ENCODE measurements around the gene HLCS.
"Not testable (repeated sequence)": the region's sequence is repeated elsewhere in the genome, so short reads cannot be mapped to it uniquely, and the experiment has no call there.

The HLCS gene

GRCh38 chr21:36850372-36850771 lies 116.1 kb downstream of the HLCS start:
- no peak for DNase-seq (ENCODE audit: low read depth in 3 of 3)

DNA sequence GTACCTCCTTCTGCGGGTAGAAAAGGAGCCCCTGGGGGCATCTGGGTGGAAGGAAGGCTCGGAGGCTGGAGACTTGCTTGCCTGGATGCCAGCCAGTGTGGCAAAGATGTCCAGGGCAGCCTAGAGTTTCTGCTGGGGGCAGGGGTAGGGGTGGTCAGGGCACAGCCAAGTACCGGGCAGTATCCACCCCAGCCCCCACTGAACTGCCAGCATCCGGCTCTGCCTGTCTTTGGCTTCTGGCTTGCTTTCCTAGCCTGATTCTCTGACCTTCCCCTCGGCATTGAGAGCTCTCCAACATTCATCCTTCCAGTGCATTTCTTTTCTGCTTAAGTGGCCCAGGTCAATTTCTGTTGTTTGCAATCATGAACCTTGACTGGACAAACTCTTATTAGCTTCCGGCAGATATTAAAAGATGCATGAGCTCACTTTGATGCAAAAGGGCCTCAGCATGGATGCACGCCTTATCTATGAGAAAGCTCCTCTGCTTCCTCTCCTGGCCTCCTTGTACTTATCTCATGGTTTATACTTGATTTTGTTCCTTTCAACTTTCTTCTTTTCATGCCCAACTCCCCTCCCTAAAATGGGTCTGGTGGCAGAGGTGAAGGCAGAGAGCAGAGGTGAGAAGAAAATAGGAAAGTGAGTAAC lies 116.9 kb downstream of the HLCS start:
- DNase-seq (ENCODE audit: low read depth in 3 of 3): no peak

DNA sequence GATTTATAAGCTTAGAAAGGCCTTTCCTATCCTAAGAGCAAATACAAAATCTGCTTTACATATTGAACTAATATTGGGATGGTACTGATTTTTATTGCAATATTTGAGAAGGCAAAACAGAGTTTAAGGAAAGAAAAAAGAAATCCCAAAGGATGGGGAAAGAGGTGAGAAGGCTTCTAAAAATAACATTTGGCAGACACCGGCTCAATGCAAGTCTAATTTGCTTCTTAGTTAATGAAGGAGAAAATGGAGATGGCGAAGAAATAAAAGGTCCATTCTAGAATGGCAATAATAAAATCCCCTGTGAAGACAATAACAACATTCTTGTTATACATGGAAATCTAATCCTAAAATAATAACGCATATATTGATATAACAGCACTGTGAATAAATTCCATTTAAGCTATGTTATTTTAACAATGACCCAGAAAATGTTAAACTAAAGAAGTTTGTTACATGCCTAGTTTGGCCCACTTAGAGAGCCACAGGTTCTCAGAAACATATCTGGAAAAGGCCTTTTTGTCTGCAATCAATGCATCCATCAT lies 117.7 kb downstream of the HLCS start:
- no peak for DNase-seq (ENCODE audit: low read depth in 3 of 3)

DNA sequence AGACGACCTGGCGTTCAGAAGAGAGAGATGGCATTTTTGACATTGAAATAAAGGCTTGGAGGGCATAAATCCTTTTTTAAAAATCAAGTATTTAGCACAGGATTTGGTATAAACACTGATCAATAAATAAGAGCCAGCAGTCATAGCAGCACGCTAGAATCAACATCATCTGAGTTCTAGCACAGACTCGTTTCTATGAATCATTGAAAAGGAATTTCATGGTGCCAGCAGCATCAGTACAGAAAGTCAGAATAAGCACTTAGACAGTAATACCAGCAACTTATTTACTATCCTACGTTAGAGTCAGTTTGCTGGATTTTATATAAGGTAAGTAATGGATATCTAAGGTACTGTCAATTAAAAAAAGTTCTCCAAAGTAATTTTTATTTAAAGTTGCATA lies 119.3 kb downstream of the HLCS start:
- DNase-seq (ENCODE audit: low read depth in 3 of 3): no peak

DNA sequence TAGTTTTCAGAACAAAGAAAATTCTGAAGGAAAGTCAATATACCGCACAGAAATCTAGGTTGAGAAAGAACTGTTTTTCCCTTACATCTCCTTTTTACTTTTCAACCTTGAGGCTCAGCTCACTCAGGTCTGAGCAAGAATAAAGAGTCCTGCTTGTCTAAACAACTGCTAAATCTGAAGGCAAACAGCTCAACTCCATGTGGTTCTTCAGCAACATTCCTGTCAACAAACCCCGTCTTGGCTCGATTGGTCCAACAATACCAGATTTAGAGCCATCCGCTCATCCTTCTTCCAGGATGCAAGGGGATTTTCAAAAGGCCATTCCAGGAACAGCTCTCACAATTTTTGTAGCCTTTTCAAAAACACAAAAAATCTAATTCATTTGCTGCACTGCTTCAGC lies 119.8 kb downstream of the HLCS start:
- no peak for DNase-seq (ENCODE audit: low read depth in 3 of 3)

GRCh38 chr21:36845790-36846189 lies 120.7 kb downstream of the HLCS start:
- no peak for DNase-seq (ENCODE audit: low read depth in 3 of 3)

DNA sequence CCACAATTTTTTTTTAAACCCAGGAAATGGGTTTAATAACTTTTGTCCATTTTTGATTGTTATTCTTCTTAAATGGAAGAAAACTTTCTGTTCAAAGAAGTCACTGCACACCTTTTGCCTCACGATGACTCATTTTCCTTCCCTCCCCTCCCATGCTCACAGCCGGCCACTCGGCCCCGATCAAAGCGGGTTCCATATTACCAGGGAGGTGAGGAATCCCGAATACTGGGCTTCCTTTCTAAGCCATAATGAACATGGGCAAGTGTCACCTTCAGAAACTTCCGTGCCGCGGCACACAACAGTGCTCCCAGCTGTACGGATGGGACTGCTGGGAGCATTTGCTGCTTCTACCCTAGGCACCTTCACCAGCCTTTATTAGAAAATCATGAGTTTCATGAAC lies 121.4 kb downstream of the HLCS start:
- no peak for DNase-seq (ENCODE audit: low read depth in 3 of 3)

DNA sequence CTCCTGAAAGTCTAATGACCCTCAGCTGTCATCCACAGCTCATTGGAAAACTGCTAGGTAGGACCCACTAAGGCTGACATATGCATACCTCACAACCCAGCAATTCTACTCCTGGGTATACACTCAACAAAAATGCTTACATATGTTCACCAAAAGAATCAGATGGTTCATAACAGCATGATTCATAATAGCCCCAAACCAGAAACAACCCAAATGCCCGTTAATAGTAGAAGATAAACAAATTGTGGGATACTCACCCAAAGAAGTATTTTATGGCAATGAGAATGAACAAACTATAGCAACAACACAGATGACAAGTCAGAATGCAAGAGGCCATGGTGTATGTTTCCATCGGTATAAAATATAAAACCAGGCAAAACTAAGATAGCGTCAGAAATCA lies 124.6 kb downstream of the HLCS start:
- DNase-seq (ENCODE audit: low read depth in 3 of 3): no peak

GRCh38 chr21:36839735-36840134 lies 126.7 kb downstream of the HLCS start:
- DNase-seq (ENCODE audit: low read depth in 3 of 3): no peak

GRCh38 chr21:36839123-36839522 lies 127.3 kb downstream of the HLCS start:
- no peak for DNase-seq (ENCODE audit: low read depth in 3 of 3)

GRCh38 chr21:36835383-36835795 lies 131.1 kb downstream of the HLCS start:
- DNase-seq (ENCODE audit: low read depth in 3 of 3): no peak

DNA sequence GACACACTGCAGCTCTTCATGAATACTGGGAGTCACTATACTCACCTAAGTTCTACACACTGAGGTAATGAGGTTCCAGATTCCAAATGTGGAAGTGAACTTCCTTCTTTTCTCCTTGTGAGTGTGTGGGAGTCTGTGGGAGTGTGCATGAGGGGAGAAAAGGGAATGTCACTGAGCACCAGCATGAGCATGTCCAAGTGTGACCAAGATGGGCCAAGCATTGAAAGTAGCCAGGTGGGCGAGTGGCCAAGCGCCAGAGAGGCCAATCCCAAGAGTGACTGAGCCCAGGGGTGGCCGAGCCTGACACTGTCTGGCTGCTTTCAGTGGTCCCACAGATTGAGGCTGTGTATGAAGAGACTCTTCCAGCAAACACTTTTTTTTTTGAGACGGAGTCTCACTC lies 132.3 kb downstream of the HLCS start:
- no peak for DNase-seq (ENCODE audit: low read depth in 3 of 3)

- no peak for DNase-seq (ENCODE audit: low read depth in 3 of 3)
Observed at GRCh38 chr21:36830100-36830499, 136.4 kb downstream of the HLCS start.

DNA sequence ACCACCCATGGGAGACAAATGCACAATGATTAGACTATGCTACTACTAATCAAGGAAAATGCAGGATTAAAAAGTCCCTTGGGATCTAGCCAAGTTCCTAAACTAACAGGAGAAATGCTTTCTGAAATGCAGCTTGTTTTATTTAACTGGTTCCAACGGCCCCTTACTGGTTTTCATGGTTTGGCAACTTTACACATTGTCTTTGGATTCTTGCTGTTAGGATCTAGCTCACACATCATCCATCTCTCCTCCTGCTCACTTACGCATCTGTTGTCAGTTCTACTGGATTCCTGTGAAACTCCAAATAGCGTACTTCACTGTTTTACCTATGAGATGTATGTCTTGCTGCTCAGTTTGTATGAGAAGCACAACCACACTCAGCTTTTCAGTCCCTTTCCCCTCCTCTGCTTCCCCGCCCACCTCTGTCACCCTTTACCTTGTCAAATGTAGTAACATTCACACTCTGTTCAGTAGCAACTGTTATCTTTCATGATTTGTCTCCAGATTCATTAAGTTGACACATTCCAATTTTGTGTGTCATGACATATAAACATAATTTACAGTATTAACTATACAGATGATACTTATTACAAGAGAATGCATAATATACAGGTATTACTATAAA lies 137.5 kb downstream of the HLCS start:
- no peak for DNase-seq (ENCODE audit: low read depth in 3 of 3)

DNA sequence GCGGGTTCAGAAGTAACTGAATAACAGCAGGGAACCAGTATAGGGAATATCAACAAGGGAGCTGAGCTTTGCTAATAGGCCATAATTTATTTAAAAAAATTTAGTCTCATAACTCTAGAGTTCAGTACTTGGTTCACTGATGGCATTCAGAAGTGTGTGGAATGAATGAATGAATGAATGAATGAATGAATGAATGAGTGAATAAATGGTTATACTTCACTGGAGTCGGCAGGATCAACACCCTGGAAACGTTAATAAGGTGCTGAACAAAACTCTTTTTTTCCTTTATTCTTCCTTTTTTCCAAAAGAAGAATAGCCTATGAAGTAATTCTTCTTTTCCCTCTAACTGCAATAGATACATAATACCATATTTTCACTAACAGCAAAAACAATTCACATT lies 138.3 kb downstream of the HLCS start:
- DNase-seq (ENCODE audit: low read depth in 3 of 3): no peak

DNA sequence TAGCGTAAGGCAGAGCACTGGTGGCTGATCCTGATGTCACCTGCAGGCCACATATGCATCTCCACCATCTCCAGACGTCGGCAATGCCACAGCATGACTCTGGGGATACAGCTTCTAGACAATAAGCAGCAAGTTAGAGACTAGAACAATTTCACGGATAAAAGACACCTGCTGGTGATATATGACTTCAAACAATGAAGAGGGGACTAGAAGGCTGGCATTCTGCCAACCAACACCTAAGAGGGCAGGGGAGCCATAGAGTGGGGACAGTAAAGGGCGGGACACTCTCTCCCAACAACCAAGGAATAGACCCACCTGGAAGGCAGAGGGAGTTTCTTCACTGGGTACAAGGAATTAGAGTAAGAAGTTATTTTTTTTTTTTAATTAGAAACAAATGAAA lies 140.8 kb downstream of the HLCS start:
- DNase-seq (ENCODE audit: low read depth in 3 of 3): no peak

GRCh38 chr21:36821032-36821299 lies 145.5 kb downstream of the HLCS start:
- DNase-seq (ENCODE audit: low read depth in 3 of 3): no peak

DNA sequence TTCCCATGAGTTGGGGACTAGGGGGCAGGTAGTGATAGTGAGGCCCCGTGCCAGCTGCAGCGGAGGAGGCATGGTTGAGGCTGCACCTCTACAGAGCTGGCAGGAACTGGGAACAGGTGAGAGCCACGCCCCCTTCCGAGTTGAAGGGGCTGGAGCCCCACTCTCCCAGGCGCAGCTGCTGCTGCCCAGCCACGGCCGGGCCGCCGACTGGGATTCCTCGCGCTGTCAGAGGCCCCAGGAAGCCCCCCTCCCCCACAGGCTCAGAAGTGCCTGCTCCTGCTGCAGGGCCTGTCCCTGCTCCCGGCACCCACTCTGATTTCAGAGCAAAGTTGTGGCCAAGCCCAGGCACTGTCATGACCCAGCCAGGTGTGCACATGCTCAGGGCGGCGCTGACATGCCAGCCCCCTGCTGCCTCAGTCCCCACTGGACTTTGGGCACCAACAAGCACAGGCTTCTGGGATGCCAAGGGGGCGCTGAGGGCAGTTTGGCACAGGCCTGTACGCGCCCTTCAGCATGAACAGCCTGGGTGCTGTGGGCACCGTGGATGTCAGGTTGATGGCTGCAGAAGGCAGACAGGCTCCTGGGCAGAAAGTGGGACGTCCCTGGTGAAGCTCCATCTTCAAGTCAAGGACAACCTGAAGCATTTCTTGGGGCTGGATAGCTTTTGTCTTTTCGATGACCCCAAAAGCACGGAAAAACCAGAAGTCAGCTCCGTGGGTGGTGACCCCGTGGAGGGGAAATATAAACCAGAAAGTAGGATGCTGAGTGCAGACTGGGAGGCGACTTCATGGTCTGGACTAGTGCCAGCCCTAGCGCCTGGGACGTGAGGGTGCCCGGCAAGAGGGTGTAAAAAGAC lies 146.1 kb downstream of the HLCS start:
- DNase-seq (ENCODE audit: low read depth in 3 of 3): no peak

GRCh38 chr21:36817732-36818450 lies 148.6 kb downstream of the HLCS start:
- no peak for DNase-seq (ENCODE audit: low read depth in 3 of 3)

DNA sequence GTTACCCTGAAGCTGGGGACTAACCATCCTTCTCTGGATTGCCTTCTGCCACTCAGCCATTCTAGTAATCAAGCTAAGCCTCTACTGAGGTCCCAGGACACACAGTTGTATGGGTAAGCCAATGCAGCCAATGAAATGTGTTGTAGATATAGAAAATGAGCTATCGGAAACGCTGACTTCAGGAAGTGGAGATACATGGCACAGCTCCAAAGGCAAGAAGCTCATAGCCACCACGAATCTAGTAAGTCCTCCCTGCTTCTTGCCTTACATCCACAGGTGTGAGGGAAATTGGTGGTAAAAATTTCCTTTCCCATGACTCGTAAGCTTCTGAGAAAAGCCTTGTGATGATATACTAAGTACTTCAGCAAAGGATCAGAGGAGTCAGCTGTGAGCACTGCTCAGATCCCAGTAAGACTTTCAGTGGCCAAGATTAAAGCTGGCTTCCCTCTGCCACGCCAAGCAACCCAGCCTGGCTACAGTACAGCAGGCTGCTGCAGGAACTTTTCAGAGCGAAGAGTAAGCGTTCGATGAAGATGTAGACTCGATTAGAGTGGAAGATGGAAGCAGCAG lies 149.8 kb downstream of the HLCS start:
- no peak for DNase-seq (ENCODE audit: low read depth in 3 of 3)

DNA sequence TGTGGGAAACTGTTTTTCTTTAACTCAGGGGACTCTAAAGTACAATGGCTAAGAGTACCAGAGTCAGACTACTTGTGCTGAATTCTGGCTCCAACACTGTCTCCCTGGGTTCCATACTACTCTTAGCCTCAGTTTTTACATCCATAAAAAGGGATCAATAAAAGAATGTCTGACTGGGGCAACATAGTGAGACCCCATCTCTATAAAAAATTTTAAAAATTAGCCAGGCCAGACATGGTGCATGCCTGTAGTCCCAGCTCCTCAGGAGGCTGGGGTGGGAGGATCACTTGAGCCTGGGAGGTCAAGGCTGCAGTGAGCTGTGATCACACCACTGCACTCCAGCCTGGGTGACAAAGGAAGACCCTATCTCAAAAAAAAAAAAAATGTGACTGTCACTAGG lies 150.4 kb downstream of the HLCS start:
- not testable (repeated sequence) for DNase-seq (ENCODE audit: low read depth in 3 of 3)

GRCh38 chr21:36815284-36815683 lies 151.2 kb downstream of the HLCS start:
- DNase-seq (ENCODE audit: low read depth in 3 of 3): no peak
